Activated CD4-positive, alpha-beta T cell treated with anti-CD3 and anti-CD28 coated beads, Interleukin-2, amount 50 U/mL, for 4 hours (primary cell): ENCODE data around the gene ZKSCAN1.
A peak's percentile ranks its signal among the peaks of the same experiment; 100 is the strongest.
"Not testable (repeated sequence)": the region's sequence is repeated elsewhere in the genome, so short reads cannot be mapped to it uniquely, and the experiment has no call there.

Experiments
- DNase-seq, 2 experiments: peaks; one replicate each; pipeline ENCODE4 v3.0.0-alpha.2; 2020

ZKSCAN1 gene

DNA sequence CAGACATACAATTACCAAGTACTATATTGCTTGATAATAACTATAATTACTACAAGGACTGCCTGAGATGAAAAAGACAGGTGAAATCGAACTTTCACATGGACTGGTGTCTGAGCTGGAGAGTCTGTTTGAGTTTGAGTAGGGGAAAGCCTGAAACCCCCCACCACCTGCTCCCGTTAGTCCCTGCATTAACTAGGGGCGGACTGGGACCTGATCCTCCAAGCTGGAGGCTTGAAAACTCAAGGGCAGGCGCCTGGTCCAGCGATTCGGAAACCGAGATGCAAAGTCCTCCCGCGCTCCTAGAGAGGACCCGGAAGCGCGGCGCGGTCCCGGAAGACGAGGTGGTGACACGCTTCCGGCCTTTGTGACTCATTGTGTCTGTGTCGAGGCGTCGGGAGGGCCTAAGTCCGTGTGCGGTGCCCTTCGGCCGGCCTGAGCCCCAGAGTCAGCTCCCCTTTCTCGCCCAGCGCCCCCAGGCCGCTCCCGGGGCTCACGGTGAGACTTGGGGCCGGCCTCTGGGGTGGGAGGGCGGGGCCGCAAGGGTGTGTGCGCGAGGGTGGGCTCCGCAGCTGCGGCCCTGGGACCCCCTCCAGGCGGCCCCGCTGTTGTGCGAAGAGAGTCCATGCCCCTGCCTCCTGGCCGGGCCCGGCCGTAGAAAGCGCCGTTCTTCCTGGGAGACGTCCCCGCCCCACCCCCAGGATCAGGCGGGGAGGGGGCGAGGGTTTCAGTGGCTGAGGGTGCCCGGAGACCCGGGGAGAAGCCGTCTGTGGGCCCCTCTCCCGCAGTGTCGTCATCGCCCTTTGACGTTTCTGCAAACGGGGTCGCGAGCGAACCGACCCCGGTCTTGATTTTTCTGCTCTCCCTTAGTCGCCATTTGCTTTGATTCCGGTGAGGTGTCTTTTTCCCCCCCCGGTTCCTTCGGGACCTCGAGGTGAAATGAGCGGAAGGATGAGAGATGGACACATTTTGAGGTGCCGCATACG lies at the start of gene ZKSCAN1:
TSS of gene ZKSCAN1 (plus strand) at position 365 of the 983 bp plus-strand sequence. CDS start 7,911 bp downstream, outside the sequence.
- DNase-seq = peak; percentile 78 to 82

GRCh38 chr7:99969298-99969697 lies 46.1 kb upstream of the ZKSCAN1 start:
- no peak for DNase-seq

DNA sequence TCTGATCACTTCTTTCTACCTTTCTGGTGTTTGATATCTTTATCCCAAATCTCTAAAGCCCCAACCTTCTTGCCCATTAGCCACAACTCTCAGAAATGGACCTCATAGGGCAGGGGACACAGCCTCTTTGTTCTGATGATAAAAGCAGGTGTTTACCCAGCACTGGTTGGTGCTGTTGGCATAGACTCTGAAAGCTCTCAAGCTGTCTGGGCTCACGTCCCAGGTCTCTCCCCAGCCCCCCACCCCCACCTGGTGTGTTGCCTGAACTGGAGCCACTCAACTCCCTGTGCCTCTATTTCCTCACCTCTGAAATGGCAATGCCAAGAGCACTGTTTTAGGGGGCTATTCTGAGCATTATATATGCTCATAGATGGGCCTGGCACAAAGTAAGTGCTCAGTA lies 45.6 kb upstream of the ZKSCAN1 start:
- DNase-seq = not testable (repeated sequence)

DNA sequence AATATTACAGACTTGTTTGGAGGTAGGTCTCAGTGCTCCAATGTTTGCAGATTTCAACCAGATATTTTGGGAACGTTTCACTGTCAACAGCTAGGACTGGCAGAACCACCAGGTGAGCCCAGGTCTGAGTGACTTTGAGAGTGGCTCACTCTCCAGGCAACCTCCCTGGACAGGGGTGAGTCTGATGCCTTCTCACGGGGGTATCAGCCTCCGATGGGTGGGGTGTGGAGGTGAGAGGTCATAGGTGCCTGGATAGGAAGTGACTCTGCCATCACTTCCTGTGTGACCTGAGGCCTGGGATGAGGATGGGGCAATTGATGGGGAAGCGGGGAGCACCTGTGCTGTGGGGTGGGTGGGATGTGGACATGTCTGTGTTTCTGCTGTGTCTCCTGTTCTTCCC lies 44.2 kb upstream of the ZKSCAN1 start:
- DNase-seq = no peak

DNA sequence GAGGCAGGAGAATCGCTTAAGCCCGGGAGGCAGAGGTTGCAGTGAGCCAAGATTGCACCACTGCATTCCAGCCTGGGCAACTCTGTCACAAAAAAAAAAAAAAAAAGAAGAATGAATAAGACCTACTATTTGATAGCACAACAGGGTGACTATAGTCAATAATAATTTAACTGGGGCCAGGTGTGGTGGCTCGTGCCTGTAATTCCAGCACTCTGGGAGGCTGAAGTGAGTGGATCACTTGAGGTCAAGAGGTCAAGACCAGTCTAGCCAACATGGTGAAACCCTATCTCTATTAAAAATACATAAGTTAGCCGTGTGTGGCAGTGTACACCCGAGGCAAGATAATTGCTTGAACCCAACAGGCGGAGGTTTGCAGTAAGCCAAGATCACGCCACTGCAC lies 41.6 kb upstream of the ZKSCAN1 start:
- DNase-seq = not testable (repeated sequence)

DNA sequence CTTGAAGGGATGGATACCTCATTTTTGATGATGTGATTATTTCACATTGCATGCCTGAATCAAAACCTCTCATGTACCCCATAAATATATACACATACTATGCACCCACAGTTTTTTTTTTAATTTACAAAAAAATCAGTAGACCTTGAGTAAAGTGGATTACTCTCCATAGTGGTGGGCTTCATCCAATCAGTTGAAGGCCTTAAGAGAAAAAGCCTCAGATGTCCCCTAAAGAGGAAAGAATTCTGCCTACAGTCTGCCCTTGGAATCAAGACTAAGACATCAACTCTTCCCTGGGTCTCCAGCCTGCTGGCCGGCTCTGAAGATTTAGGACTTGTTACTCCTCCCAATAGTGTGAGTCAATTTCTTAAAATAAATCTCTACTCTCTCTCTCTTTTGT lies 40.7 kb upstream of the ZKSCAN1 start:
- no peak for DNase-seq

- DNase-seq = no peak
Measured at GRCh38 chr7:99975782-99976521, 39.4 kb upstream of the ZKSCAN1 start, which contains the start of gene AZGP1. Gene AZGP1, minus strand, starts transcription at chr7:99976031. Its CDS starts 11 bp downstream, at chr7:99976020.

DNA sequence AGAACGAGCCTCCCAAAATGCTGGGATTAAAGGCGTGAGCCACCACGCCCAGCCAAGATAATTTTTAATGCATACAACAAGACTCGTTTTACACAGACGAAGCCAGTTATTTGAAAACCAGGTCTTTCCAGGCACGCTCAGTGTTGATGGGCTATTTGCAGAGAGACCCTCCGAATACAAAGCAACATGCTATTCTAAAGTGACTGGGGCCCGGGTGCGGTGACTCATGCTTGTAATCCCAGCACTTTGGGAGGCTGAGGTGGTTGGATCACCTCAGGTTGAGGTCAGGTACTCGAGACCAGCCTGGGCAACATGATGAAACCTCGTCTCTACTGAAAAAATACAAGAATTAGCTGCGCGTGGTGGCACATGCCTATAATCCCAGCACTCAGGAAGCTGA lies 38.8 kb upstream of the ZKSCAN1 start:
- no peak for DNase-seq

DNA sequence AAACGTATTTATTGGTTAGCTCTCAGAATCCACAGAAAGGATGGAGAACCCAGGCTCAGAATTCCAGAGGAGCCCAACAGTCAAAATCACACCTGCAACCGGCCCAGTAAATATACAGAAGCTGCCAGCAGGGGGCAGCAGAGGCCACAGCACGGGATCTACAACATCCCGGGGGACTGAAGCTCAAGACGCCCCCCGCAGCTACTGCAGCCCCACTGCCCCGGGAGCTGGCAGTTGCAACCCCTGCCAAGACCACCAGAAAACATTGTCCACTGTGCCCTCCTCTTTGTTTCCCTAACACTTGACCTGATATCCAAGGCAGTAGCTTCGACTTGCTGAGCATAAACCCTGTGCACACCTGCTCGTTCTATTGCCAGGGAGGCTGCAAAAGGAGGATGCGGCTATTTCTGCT lies 35.6 kb upstream of the ZKSCAN1 start:
- peak; percentile 59 to 66 for DNase-seq

- not testable (repeated sequence) for DNase-seq
Measured at GRCh38 chr7:99980448-99980872, 34.9 kb upstream of the ZKSCAN1 start.

GRCh38 chr7:99981066-99981465 lies 34.3 kb upstream of the ZKSCAN1 start:
- DNase-seq = not testable (repeated sequence)

DNA sequence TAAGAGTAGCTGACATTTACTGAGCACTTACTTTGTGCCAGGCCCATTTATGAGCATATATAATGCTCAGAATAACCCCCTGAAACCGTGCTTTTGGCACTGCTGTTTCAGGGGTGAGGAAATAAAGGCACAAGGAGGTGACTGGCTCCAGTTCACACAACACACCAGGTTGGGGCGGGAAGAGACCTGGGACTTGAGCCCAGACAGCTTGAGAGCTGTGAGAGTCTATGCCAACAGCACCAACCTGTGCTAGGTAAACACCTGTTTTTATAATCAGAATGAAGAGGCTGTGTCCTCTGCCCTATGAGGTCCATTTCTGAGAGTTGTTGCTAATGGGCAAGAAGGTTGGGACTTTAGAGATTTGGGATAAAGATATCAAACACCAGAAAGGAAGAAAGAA lies 30.8 kb upstream of the ZKSCAN1 start:
- no peak for DNase-seq

DNA sequence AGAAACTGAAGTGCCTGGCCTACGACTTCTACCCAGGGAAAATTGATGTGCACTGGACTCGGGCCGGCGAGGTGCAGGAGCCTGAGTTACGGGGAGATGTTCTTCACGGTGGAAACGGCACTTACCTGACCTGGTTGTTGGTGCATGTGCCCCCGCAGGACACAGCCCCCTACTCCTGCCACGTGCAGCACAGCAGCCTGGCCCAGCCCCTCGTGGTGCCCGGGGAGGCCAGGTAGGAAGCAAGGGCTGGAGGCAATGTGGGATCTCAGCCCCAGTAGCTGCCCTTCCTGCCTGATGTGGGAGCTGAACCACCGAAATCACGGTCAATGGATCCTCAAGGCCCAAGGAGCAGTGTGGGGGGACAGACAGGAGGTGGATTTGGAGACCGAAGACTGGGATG lies 28.1 kb upstream of the ZKSCAN1 start:
- not testable (repeated sequence) for DNase-seq

- DNase-seq = no peak
Measured at GRCh38 chr7:99987846-99988245, 27.6 kb upstream of the ZKSCAN1 start.

DNA sequence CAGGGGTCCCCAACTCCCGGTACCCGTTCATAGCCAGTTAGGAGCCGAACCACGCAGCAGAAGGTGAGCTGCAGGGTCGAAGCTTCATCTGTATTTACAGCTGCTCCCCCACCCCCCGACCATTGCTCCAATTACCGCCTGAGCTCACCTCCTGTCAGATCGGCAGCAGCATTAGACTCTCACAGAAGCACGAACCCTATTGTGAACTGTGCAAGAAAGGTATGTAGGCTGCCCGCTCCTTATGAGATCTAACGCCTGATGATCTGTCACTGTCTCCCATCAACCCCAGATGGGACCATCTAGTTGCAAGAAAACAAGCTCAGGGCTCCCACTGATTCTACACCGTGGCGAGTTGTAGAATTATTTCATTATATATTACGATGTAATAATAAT lies 24.9 kb upstream of the ZKSCAN1 start:
- DNase-seq = no peak

DNA sequence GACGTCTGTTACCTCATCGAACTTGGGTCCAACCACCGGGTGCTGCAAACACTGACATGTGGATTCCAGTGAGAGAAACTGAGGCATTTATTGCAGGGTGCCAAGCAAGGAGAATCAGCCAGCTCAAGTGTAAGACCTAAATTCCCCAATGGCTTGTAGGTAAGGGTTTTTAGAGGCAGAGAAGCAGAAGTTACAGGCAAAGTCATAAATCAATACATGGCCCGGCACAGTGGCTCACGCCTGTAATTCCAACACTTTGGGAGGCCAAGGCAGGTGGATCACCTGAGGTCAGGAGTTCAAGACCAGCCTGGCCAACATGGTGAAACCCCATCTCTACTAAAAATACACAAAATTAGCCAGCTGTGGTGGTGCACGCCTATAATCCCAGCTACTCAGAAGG lies 23.9 kb upstream of the ZKSCAN1 start:
- not testable (repeated sequence) for DNase-seq

DNA sequence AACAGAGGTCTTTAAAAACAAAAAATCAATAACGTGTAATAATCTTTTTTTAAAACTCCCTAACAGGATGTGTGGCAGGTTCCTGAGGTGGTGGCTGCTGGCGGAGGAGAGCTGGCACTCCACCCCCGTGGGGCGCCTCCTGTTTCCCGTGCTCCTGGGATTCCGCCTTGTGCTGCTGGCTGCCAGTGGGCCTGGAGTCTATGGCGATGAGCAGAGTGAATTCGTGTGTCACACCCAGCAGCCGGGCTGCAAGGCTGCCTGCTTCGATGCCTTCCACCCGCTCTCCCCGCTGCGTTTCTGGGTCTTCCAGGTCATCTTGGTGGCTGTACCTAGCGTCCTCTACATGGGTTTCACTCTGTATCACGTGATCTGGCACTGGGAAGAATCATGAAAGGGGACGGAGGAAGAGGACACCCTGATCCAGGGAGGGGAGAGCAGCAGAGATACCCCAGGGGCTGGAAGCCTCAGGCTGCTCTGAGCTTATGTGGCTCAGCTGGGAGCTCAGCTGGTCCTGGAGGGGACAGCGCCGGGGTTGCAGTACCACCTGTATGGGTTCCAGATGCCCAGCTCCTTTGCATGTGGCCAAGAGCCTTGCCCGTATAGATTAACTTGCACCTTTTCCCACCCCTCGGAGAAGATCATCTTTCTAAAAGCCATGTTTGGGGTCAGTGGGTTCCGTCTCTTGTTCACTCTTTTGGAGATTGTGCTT lies 22.9 kb upstream of the ZKSCAN1 start:
- no peak for DNase-seq

DNA sequence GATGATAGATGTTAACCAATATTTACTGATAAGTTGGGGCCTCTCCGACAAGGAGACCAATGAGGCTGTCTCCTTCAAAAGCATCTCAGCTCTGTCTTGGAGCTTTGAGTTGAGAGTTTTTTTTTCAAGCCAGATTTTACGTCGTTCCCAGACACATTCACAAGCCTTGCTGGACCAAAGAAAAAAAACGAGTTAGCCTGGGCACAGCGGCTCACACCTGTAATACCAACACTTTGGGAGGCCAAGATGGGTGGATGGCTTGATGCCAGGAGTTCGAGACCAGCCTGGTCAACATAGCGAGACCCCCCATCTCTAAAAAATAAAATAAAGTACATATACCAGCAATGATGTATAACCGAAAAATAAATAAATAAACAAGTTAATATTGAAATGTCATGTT lies 20.6 kb upstream of the ZKSCAN1 start:
- no peak for DNase-seq

DNA sequence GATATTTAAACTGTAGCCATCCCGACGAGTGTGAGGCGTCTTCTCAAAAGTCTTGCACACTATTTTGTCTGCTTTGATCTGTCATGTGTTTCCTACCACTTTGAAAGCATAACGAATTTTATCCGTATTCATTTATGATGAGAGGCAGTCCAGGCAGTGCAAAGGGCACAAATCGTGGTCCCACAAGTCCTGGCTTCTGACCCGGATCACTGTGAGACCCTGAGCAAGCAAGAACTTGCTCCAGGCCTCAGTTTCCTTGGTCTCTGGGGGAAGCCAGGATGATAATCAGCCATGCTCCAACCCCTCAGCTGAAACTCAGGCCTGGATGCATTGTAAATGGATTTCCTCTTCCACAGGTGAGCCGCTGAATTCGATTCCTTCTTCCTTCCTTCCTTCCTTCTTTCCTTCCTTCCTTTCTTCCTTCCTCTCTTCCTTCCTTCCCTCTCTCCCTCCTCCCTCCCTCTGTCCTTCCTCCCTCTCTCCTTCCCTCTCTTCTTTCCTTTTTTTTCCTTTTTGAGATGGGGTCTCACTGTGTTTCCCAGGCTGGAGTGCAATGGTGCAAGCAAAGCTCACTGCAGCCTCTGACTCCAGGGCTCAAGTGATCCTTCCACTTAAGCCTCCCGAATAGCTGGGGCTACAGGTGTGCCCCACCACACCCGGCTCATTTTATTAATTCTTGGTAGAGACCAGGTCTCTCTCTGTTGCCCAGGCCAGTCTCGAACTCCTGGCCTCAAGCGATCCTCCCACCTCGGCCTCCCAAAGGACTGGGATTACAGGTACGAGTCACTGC lies 18.4 kb upstream of the ZKSCAN1 start:
- DNase-seq = no peak

GRCh38 chr7:99997545-99998137 lies 17.8 kb upstream of the ZKSCAN1 start:
- peak; percentile 36 to 44 for DNase-seq

- no peak for DNase-seq
Measured at GRCh38 chr7:100000239-100000638, 15.2 kb upstream of the ZKSCAN1 start.
